NT2/D1 (cell line): ENCODE data around the gene BBS7.

Source experiments
- YY1 ChIP-seq: IDR thresholded peaks from 2 replicates; pipeline ENCODE4 v1.6.1; 2011; ENCODE audit not compliant: insufficient read length, insufficient read depth
- ZNF274 ChIP-seq: IDR thresholded peaks from 2 replicates; pipeline ENCODE4 v1.6.1; 2011; ENCODE audit warnings: mild to moderate bottlenecking, low read depth, low read length

DNA sequence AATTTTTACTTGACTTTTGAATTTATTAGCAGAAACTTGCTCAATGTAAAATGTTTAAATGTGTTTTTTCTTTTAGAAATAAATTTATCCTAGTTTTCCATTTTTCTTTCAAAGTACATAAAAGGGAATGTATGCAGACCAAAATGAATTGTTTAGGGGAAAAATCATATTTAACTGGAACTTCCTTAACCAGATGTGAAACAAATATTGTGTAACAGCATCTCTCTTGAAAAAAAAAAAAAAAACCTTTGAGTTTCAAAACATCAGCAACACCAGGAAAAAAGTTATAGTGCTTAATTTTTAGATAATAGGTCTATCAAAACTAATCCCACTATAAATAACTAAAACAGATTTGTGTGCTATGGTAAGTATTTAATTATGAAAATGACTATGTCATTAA is 32.1 kb downstream of the BBS7 start:
- no peak for TF ChIP-seq YY1
- TF ChIP-seq ZNF274, result no peak
